Activated CD4-positive, CD25-positive, alpha-beta regulatory T cell treated with anti-CD3 and anti-CD28 coated beads, Interleukin-2, amount 50 U/mL, for 24 hours (primary cell): ENCODE results near the gene SLC8A3.

Experiments
- ATAC-seq, 2 donors: fragments of 150-1000 bp; cut with Tn5 transposase; one replicate each; pipeline ENCODE4 v1.10.0; 2021; ENCODE audit warnings: mild to moderate bottlenecking in 1 of 2, moderate library complexity in 1 of 2

The SLC8A3 gene

DNA sequence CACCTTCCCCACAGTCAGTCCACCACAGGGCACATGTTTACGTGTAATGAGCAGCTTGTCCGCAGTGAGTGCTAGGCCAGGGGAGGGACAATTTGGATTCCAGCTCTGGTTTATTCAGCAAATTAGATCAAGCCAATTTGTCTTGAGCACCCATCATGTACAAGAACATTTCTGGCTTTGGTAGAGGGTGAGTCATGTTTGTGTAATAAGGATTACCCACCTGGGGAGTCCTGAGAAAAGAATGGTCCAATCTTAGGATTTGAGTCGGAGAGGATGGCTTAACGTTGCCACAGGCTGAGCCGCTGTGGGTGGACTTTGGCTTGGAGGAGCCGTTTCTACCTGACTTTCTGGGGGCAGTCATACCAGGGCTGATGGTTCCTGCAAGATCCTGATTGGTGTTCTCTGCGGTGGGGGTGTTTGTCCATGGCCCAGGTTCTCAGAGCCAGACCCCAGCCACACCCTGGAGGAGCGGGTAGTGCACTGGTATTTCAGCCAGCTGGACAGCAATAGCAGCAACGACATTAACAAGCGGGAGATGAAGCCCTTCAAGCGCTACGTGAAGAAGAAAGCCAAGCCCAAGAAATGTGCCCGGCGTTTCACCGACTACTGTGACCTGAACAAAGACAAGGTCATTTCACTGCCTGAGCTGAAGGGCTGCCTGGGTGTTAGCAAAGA, 165.8 kb downstream of the SLC8A3 start:
- ATAC-seq, result no peak

DNA sequence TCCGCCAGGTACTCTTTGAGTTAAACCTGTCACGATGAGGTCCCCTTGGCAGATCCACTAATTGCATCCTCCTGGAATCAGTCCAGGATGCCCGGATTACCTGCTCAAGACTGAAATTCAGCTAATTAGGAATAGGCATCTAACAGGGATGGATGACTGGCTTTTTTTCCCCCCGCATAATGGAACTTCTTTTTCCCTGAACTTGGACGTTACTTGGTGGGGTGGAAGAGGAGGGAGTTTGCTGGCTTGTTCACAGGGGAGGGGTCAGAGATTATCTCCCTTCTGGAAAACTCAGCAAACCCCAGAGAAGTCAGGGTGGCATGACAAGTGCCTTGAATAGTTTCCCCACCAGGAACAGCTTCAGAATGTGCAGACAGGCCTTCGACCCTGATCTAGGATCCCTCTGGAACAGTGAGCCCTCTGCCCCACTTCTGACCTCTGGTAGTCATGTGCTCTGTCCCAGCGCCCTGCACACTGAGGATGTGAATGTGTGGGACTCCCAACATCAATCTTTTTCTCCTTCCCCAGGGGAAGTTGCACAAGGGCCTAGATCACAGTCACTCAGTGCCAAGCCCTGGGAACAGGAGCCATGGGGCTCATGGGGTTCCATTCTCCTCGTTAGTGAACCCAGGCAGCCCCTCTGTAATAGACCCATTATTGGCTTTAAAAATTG, 167.1 kb downstream of the SLC8A3 start:
- no peak for ATAC-seq

DNA sequence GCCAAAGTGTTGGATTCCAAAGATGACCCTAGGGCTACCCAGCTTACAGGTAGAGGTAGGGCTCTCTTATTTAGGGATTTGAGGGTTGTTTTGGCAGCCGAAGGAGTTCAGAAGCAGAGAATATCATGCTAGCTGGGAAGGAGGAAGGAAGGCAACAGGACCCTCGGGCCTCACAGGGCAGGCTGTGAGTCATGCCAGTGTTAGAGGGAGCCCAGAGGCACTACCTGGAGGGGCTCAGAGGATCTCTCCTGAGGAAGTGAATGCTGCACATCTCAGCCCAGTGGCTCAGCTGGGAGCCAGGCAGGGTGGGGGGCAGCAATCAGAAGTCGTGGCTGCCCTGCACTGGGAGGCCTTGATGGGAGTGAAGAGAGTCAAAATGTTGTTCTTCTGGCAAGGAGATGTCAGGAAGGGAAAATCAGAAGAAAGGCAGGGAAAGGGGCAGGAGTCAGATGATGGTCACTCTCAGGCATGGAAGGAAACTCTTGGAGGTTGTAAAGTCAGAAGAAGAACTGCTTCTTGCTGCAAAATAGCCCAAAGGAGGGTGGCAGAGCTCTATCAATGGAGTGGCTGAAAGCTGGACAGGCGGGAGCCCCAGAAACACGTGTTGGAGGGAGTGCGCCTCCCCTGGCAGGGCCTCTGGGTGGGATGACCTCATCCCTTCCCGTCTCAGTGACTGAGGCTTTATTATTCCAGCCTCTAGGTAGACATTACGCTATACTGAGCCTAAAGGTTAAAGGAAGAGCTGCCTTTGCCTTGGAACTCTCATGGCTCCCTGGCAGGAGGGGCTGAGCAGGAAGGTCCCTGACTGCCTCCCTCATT, 168.2 kb downstream of the SLC8A3 start:
- no peak for ATAC-seq

DNA sequence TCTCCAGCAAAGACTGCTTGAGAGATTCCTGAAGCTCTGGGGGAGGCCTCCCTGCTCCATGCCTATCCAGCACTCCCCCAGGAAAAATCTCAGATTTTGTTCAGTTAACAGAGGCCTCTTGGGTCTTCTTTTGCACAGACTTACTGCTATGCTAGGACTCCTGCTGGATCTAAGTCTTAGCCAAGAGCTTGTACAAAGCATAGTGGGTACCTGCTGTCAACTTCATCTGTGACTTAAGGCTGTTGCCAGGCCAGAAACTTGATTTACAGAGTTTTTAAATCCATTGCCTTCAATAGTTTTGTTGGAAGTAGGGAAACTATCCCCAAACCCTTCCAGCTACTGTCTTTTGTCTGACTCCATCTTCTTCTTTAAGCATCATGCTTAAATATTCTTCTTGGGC, 169.1 kb downstream of the SLC8A3 start:
- no peak for ATAC-seq

DNA sequence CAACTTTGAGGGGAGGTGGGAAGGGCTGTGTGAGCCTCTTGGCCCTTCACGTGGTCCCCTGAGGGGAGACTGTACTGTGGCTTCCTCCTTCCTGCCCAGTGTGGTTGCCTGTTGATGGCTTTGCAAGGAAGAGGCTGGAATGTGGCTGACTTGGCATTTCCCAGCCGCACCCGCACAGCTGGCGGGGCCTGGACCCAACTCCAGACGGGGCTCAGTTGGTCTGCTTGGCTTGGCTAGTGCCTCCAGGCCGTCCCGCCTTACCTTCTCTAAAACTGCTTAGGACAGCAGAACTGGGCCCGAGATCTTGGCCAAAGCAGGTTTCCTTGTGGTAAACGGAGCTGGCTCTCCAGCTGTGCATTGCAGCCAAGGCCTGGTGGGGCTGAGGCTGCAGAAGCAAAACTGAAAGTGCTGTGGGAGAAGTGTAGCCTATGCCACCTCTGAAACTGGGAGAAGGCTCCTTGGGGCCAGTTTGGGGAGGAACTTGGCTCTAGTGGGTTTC, 170.0 kb downstream of the SLC8A3 start:
- ATAC-seq, result no peak

DNA sequence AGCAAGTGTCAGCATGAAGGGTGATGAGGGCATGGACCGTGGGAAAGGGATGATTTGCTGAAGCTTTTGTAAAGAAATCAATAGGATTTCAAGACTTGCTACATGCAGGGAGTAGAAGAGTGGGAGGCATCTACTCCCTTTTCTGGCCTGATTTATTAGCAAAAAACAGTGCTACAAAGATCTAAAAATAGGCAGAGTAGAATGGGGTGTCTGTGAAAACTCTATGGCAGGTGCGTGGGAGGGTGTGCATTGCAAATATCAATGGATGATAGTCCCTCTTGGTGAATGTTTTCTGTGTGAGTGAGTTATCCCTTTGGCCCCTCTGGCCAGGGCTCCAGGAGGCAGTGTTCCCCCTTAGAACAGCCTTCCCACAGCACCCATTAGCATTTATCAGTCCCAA, 170.5 kb downstream of the SLC8A3 start:
- ATAC-seq, result no peak

DNA sequence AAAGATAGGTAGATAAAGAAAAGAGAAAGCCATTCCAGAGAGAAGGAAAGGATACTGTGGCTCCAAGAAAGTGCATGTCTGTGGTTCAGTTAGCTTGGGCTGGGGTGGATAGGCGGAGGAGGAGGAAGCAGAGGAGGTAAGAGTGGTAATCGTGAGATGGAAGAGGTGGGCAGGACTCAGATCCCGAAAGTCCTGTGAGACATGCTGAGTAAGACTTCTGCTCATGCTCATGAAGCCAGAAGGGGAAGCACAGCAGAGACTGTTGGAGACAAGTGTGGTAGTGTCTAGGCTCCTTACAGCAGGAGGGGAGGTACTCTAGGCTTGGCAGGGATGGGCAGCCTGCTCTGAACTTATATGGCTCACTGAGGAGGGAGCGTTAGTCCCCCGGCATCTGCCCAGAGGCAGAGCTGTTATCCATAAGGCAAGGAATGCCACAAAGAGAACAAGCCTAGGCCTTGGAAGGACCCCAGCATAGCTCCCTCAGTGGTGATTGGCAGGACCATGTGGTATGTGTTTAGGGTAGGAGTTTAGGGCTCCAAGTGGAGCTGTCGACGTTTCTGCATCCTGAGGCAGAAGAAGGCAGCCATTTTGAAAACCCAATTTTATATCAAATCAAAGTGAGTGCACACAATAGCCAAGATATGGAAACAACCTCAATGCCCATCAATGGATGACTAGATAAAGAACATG, 174.2 kb downstream of the SLC8A3 start:
- no peak for ATAC-seq

DNA sequence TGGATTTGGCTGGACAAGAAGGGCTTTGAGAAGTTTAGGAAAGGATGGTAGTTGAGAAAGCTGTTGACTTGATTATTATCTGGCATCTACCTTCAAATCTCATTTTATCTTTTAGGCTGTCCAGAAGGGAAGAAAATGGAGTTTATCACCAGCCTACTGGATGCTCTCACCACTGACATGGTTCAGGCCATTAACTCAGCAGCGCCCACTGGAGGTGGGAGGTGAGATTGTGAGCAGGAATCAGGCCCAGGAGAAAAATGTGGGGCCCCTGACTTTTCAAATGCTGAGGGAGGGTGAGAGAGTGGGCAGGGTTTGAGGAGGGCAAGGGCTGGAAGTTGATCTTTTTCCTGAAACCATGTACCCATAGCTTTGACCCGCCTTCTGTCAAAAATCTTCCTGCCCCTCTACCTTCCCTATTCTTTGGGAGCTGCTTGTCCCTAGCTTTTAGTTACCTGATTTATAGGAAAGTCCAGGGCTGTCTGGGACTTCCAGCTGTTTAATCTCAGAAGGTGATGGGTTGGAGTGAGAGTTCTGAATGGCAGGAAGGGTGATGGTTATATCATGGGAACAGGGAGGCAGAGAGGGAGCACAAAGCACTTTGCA, 175.4 kb downstream of the SLC8A3 start:
- no peak for ATAC-seq

DNA sequence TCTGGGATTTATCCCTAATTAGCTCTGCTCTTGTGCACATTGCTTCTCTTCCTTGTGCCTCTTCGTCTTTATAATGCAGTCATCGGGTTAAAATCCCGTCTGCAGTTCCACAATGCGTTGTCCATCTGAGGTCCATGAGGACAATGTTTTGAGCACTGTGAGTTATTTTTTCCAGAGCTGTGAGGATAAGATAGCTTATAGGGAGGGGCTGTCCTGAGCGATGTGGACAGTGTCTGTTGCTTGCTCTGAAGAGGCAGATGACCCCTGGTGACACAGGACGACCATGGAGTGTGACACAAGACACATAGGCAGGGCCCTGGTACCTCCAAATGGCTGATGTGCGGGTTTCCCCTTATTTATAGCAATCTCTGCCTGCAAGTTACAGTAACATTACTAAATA, 177.0 kb downstream of the SLC8A3 start:
- no peak for ATAC-seq

DNA sequence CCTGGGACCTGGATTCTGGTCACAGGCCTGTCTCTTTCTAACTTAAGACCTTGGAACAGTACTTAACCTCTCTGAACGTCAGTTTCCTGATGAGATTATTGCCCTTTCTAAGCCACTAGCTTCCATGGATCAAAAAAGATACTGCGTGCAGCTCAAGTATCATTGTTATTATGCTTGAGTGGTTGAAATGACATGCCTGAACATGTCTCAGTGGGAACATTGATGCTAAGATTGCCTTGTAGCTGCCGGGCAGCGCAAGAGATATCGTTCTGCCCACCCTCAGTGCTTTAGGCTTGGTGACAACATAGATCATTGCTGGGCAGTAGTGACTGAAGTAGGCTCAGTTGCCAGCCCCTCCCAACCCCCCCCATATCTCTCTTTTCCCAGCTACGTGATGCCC, 177.7 kb downstream of the SLC8A3 start:
- no peak for ATAC-seq

DNA sequence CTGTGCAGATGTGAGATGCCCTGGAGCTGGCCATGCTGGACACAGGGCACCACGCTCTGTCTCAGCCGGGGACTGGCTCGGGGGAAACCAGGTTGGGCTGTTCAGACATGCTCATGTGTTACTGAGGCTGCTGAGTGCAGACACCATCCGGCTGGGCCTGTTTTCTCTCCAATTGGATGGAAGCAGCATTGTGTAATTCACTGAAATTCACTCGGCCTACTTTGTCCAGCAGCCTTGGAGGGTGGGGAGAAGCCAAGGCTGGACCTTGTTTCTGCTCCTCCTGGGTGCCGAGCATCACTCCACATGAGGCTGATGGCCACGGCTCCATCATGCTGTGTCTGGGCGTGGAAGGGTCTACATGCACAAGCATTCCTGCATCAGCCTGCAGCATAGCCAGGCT, 178.8 kb downstream of the SLC8A3 start:
- ATAC-seq, result no peak

DNA sequence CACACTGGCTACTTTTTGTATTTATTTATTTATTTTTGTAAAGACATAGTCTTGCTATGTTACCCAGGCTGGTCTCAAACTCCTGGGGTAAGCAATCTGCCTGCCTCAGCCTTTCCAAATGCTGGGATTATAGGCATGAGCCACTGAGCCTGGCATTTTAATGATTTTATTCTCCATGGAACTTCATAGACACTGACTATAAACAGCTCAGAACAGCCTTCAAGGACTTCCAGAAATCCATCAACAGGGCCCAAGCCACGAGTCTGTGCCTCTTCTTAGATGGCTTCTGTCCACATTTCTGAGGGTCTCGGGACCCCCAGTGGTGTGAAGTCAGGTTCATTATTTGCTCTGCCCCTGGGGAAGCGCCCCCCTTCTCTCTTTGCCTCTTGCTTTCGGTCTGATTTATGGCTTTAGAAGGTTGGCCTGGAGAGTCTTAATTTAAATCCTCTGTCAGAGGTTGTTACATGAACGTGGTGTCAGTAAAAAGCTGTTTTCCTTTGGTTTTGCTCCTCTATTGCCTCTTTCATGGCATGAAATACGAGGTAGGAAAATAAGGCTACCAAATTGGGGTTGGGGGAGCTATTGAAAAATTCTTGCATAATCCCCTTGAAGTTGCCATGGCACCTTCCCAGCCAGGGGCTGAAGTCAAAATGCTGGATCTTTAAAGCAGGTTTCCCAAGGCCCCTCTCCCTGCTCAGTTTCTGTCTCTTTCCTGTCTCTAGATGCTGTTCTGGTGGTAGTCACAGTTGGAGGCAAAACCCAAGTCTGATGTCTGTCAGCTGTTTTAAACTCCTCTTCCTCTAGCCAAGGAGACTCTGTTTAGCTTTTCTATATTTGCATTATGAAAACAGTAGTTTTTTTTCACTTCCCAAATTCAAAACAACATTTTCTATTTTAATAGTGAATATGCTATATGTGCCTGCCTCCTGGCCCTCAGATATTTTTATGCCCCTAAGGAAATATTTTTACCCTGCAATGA, 180.2 kb downstream of the SLC8A3 start:
- no peak for ATAC-seq

DNA sequence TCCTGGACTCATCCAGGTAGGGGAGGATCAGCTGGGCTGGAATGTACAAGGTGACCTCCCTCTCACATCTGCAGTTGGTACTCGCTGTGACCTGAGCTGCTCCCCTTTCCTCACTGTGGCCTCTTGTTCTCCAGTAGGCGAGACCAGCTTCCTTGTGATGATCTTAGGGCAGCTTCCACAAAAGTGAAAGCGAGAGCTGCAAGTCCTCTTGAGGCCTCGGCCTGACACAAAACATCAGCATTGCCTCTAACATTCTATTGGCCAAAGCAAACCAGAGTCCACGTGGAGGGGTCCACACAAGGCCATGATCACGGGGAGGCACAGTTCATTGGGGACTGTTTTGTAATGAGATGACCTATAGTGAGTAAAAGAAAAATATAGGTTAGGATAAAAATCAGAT, 182.1 kb downstream of the SLC8A3 start:
- ATAC-seq, result no peak

DNA sequence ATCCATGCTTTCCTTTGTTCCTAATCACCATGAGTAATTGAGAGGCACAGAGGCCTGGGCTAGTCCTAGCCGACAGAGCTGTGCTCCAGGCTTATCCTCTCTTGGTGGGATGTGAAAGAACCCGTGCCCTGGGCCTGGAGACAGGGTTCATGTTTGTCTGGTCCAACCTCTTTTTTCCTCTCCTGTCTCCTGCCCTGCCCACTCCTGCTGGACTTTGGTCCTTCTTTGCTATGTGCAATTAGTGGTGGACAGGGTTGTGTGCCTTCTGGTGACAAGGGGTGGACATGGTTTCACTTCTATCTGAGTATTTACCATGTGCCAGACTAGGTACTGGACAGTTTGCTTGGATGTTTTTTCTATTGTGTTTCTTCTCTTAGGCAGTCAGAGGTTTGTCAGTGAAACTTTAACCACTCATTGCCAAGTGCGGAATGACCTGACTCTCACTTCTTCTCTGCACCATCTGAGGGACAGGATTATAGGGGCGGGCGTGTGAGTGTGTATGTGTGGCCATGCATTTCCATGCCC, 183.4 kb downstream of the SLC8A3 start:
- no peak for ATAC-seq

DNA sequence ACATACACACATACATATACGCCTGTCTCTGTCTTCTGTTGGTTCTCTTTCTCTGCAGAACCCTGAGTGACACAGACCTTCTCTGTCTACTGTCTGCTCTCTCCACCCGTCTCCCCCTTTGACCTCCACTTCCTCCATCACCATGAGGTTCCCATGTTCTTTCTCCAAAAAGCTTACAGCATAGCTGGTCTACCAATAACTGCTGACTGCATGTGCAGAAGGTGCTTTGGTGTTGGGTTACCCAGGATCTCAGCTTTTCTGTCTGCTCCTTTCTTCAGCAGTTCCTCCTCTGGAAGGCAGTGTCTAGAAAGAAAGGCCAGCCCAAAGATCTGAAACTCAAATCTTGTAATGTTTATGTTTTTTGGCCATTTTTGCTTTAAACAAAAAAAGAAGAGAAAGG, 184.0 kb downstream of the SLC8A3 start:
- no peak for ATAC-seq

DNA sequence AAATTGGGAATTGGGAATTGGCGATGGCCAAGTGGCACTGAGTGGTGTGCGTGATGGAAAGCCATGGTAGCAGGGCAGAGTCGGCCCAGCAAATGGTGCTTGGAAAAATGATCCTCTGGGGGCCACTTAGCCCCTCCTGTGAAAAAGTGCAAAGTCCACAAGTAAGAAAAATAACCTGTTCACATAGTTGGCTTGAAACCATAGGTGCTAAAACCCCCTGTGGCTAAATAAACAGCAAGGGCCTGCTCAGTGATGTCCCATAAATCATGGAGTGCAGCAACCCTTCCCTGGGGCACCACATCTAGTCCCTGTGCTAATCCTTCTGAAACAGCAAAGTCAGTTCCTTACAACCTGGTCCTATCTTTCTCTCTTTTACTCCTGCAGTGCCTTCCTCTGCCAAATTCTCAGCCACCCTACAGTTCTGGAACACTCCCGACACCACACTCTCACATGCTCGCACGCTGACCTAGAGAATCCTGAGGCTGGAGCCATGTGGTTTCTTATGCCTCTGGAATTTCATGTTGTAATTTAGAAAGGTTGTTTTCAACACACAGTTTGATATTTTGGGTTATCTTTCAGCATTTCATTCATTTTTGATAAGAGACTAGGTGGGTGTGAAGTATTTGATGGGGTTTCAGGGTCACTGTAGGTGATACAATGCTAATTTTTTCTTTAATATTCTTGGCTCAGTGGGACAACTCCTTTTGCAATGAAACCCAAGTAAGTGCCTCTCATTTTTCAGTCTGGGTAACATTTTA, 186.0 kb downstream of the SLC8A3 start:
- no peak for ATAC-seq

DNA sequence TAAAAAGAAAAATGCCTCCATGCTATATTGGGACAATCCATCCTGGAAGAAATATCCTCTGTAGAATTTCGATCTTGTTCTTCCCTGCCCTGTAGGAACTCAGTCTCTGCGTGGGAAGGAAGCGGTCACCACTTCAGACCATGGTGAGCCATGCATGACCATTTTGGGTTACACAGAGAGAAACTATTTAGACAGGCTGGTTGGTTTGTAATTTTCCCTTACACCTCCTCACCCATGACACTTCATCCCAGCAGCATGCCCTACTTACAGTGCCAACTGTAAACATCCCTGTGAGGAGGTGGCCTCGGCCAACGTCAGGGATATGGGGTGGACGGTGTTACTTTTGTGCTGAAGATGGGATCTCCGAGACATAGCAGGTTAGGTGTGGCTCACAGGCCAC, 188.2 kb downstream of the SLC8A3 start:
- ATAC-seq, result no peak

DNA sequence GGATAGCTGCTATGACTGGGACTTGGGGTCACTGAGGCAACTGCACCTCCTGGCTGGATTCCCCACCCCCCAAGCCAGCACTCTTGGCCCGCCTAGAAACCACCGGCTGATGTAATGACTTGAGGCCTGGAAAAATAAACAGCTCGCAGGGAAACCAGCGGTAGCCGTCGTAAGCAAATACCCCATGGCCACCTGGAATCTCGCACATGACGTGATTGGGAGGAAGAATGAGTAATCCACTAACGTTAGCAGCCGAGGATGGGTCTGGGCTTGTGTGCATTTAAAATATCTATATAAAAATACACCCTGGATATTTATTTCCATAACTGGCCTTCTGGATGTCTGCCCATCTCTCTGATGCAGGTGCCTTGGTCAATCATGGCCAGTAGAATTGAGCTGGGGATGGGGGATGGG, 189.5 kb downstream of the SLC8A3 start:
- ATAC-seq, result no peak

DNA sequence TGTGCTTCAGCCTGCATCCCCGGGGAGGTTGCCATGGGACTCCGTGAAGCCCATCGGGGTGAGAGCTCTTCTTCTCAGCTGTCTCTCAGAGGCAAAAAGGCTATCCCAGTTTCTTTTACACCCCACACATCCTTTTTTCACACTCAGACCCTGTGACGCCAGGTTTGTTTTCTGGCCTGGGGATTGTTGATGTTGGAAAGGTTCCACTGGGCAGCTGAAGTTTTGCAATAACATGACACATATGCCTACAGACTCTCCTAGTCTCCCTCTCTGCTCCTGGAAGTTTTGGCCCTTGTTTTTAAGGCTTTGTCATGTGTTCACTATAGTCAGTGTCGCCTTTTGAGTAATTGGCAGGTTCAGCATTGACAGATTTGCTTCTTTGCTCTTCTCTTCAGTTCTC, 190.9 kb downstream of the SLC8A3 start:
- no peak for ATAC-seq

DNA sequence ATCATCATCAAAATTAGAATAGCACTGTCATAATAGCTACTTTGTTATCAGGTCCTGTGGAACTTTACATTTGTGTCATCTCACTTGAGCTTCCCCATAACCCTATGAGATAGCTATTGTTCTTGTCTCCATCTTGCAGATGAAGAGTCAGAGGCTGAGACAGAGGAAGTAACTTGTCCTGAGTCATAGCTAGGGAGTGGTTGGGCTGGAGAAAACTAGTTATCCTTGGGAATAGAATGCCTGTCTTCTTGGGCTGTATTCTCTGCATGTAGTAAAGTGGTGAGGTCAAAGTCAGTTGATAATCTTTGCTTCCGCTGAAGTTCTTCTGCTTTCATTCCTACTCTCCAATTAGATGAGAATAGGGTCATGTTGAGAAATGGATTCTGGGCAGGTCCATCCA, 192.5 kb downstream of the SLC8A3 start:
- no peak for ATAC-seq
